Effector CD4-positive, alpha-beta T cell (primary cell): Measurements from ENCODE around the gene SCO2.
"Not testable (repeated sequence)": the region's sequence is repeated elsewhere in the genome, so short reads cannot be mapped to it uniquely, and the experiment has no call there.

ENCODE experiments used
- DNase-seq: peaks from one replicate; pipeline ENCODE4 v3.0.0-alpha.2; 2020

The SCO2 gene

GRCh38 chr22:50550395-50550794, 25.0 kb upstream of the SCO2 start:
- DNase-seq, result no peak

GRCh38 chr22:50548921-50549790, 23.8 kb upstream of the SCO2 start:
- DNase-seq, result no peak

DNA sequence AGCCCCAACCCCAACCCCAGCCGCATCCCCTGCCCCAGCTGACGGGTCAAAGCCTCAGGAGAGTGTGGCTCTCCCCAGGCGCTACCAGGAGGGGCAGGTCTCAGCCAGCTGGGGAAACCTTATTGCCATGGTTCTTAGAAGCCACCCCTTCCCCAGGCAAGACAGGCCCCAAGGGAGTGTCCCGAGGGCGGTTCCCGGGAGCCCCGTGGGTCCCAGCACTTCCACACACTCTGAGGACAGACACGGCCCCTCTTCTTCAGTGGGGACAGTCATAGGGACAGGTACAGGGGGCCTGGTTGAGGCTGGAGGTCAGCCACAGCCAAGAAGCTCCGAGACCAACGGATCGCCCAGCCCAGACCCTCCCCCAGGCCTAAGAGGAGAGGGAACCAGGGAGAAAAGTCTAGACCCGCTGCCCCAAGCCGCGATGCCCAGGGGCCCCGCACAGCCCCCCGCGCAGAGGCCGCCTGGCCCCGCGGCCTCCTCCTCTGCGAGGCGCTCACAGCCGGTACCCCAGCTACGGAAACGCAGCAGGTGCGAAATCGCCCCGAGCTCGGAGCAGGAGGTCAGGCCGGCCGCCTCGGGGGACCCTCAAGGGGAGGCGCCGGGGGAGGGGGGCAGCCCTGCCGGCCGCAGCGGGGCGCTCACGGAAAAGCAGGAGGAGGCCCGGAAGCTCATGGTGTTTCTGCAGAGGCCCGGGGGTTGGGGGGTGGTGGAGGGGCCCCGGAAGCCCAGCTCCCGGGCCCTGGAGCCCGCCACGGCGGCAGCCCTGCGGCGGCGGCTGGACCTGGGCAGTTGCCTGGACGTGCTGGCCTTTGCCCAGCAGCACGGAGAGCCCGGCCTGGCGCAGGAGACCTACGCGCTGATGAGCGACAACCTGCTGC, 22.9 kb upstream of the SCO2 start:
- DNase-seq, result peak; percentile 52

DNA sequence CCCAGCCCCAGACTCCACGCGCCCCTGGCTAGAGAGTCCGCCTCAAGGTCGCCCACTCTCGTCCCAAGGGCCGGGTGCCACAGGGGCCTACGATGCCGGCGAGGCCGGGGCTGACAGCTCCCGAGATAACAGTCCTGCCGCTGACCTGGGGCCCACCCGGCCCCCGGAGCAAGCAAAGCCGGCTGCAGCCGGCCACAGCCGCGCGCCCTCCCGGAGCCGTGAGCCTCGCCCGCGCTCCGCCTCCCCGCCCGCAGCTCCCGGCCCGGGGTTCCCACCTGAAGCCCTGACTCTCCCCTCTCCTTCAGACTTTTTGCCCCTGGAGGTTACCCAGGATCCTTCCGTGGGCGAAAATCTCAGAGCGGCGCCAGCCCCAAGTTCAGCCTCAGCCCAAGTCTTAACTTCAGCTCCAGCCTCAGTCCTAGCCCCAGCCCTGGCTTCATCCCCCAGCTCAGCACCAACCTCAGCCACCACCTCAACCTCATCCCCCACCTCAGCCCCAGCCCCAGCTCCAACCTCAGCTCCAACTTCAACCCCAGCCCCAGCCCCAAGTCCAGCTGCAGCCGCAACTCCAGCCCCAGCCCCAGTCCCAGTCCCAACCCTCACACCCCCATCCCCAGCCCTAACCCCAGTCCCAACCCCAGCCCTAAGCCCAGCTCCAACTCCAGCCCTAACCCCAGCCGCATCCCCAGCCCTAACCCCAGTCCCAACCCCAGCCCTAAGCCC, 22.0 kb upstream of the SCO2 start:
- no peak for DNase-seq

DNA sequence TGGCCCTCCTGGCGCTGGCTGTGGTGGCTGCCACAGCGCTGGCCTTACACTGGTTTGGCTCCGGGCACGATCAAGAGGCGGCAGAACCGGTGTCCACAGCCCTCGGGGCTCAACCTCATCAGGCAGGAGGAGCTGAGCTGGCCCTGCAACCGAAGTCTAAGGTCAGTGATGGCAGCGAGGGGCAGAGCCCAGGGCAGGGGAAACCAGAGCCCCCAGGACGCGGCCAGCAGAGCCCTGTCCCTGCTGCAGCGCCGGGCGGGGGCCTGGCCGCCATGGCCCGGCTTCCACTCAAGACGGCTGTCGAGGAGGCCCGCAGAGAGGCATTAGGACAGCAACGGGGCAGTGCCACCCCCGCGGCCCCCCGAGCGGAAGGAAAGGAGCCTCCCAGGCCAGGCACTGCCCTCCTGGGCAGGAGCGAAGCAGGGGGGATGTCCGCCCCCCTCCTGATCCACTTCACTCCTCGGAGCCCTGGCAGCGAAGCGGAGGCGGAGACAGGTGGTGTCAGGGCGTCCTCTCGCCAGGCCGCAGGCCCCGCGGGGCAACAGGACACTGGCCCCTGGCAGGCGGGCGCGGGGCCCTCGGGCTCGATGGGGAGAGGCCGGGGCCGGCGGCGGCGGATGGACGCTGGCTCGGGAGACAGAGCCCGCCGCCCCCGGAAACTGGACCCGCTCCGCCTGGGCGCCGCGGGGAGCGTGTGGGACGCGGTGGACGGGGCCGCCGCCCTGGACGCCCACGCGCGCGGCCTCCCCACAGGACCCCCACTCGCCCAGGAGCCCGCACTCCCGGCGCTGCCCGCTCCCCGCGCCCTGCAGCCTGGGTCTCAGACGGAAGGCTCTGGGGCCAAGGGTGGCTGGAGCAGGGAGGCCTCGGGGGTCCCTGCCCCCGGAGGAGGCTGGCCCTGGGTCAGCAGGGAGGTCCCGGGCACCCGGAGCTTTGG, 21.2 kb upstream of the SCO2 start:
- no peak for DNase-seq

GRCh38 chr22:50545522-50546325, 20.3 kb upstream of the SCO2 start, which contains the start of gene KLHDC7B:
Gene KLHDC7B, plus strand, starts transcription at chr22:50545899. Its CDS starts 345 bp downstream, at chr22:50546244.
- DNase-seq, result no peak

DNA sequence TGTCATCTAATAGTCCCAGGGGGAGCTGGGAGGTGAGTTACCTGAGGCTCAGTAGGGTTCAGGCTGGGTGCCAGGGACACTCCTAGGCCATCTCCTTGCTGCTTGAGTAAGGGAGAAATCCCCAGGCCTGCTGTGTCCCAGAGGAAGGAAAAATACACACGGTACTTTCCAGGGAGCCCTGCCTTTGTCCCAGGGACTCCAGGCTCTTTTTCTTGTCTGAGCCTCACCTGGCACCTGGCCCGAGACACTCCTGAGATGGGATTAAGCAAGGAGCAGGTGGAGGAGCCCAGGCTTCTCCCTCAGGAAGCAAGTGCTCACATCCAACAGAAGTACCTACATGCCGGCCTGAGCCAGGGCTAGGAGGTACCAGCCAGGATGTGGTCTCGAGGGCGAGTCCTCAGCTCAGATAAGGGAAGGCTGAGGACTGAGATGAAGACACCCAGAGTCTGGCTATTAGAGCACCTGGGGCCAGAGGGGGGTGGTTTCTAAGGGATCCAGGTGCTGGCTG, 19.4 kb upstream of the SCO2 start:
- DNase-seq, result no peak

- DNase-seq, result peak; percentile 74
Observed at GRCh38 chr22:50544078-50544745, 18.8 kb upstream of the SCO2 start.

DNA sequence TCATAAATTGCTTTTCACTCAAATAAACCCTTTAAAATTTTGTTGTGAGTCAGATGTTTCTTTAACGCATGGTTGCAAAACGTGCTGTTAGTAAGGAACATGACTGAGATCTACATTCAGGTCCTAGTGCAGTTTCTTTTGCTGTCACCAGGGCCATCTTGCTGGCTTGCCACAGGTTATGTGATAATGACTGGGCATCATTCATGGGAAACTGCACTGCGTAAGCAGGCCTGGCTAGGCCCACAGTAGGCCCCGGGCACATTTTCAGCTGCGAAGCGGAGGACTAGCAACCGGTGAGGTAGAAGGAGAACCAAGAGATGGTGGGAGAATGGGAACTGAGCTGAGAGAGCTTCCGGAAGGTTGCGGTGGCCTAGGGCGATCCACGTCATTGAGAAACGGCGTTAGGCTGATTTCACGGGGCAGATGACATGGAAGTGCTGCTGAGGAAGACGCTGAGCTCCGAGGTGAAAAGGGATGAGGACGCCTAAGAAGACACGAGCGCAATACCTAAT, 17.1 kb upstream of the SCO2 start:
- DNase-seq, result no peak

DNA sequence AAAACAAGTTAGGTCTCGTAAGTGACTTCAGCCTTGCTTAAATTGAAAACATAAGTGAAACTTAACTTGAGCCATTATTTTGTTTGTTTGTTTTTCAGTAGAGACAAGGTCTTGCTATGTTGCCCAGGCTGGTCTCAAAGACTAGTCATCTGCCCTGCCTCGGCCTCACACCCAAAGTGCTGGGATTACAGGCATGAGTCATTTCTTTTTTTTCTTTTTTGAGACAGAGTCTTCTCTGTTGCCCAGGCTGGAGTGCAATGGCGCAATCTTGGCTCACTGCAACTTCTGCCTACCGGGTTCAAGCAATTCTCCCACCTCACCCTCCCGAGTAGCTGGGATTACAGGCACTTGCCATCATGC, 16.2 kb upstream of the SCO2 start:
- not testable (repeated sequence) for DNase-seq

DNA sequence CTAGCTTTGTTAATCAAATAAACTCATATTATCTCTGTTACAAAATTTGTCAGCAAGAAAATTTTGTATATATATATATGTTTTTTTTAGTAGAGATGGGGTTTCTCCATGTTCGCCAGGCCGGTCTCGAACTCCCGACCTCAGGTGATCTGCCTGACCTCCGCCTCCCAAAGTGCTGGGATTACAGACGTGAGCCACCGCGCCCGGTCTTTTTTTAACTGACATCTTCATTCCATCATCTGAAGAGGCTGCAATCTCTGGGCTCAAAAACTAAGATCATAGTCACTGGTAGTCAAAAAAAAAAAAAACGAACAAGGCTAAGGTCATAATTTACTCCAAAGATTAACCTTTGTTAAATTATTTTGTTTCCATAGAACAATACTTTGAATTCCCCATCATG, 15.0 kb upstream of the SCO2 start:
- no peak for DNase-seq

DNA sequence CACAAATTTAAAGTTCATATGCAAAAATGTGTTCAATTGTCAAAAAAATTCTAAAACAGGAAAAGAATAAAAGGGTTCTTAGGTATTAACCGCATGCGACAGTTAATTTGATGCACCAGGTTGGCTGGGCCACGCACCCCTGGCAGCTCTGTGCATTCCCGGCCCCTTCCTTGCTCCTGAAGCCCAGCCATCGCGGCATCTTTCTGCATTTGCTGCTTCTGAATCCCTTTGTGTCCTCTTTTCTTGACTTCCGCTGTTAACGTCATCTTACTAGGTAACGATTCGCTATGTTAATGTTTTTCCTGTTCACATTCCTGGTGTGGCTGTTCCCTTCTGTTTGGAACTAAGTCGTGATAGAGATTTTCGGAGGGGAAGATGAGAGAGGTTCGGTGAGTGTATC, 12.4 kb upstream of the SCO2 start:
- no peak for DNase-seq

GRCh38 chr22:50536226-50536625, 10.8 kb upstream of the SCO2 start:
- no peak for DNase-seq

DNA sequence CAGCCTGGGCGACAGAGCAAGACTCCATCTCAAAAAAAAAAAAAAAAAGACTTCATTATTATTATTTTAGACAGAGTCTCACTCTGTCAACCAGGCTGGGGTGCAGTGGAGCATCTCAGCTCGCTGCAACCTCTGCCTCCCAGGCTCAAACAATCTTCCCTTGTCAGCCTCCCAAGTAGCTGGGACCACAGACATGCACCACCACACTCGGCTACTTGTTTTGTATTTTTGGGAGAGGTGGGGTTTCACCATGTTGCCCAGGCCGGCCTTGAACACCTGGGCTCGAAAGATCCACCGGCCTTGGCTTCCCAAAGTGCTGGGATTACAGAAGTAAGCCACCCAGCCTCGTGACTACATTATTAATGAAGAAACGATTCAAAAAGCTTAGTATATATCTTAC, 9.7 kb upstream of the SCO2 start:
- no peak for DNase-seq

GRCh38 chr22:50533856-50534711, 8.7 kb upstream of the SCO2 start:
- not testable (repeated sequence) for DNase-seq

GRCh38 chr22:50532824-50533796, 7.7 kb upstream of the SCO2 start:
- no peak for DNase-seq

DNA sequence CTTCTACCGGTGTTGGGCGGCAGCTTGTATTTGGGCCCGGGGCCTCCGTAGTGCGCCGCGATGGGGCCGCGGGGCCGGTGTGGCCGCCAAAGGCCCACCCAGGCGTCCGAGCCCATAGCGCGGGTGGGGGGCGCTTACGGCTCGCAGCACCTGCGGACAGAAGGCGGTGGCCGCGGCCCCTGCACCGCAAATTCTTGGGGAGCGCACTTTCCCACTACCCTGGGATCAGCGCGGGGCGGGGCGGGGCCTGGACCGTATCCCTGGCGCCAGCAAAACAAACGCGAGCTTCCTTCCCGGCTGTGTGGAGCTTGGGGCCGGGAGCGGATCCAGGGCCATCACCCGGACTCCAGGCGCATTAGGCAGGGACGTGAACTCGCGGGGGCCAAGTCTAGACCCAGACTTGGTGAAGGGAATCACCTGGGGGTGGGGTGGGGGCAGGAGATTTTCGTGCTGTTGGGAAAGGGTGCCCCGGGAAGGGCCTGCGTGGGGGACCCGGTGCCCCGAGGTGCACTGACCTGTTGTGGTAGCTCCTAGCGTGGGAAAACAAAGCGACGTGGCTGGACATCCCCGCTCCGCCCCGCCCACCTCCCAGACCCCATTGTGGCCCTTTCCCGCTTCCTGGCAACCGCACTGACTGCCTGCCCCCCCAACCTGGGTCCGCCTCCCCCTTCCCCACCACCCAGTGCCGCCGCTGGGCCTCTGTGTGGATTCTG, 6.7 kb upstream of the SCO2 start:
- DNase-seq, result no peak
